Cardiac atrium fibroblast (primary cell): ENCODE results near the gene NOD2. TPM values are rescaled to one million over a fixed set of nuclear protein-coding genes. Genes with fewer than 3 reads are reported as not detected.

Experiments
- total RNA-seq: library from RNA; depleted of rRNA; stranded (reverse); fragments of >200 nt; gene quantifications from 2 replicates; pipeline ENCODE4 v1.2.3, GENCODE V29; 2015

The NOD2 gene
- not detected in 2 replicates for total RNA-seq

GRCh38 chr16:50692999-50693781 lies at the start of gene NOD2:
NOD2 (plus strand) TSS chr16:50693606; CDS start chr16:50699496, 5,890 bp downstream.

GRCh38 chr16:50681021-50681885 lies 12.2 kb upstream of the NOD2 start, which contains the start of gene SNX20:
SNX20 (minus strand) TSS chr16:50681312; CDS start chr16:50677526, 3,786 bp downstream.

GRCh38 chr16:50741781-50742575 lies 48.6 kb downstream of the NOD2 start, which contains the start of gene CYLD:
CYLD (plus strand) TSS chr16:50742086; CDS start chr16:50749699, 7,613 bp downstream.

Other genes with a start within 250 kb of the NOD2 start
- gene NKD1, start 145.2 kb upstream of the NOD2 start, total RNA-seq = 0.32 and 1.6 TPM in 2 replicates
- gene SNX20, start 12.3 kb upstream of the NOD2 start, total RNA-seq = not detected in 2 replicates
- gene CYLD, start 48.5 kb downstream of the NOD2 start, total RNA-seq = 15.2 TPM in 2 replicates